ENCODE data around the gene ADIPOR2. TPM values are rescaled to one million over a fixed set of nuclear protein-coding genes. Genes with fewer than 3 reads are reported as not detected.
A peak's percentile ranks its signal among the peaks of the same experiment; 100 is the strongest.

Gene ADIPOR2
- total RNA-seq, 1 donor from 2014 or later = 43.5 TPM

DNA sequence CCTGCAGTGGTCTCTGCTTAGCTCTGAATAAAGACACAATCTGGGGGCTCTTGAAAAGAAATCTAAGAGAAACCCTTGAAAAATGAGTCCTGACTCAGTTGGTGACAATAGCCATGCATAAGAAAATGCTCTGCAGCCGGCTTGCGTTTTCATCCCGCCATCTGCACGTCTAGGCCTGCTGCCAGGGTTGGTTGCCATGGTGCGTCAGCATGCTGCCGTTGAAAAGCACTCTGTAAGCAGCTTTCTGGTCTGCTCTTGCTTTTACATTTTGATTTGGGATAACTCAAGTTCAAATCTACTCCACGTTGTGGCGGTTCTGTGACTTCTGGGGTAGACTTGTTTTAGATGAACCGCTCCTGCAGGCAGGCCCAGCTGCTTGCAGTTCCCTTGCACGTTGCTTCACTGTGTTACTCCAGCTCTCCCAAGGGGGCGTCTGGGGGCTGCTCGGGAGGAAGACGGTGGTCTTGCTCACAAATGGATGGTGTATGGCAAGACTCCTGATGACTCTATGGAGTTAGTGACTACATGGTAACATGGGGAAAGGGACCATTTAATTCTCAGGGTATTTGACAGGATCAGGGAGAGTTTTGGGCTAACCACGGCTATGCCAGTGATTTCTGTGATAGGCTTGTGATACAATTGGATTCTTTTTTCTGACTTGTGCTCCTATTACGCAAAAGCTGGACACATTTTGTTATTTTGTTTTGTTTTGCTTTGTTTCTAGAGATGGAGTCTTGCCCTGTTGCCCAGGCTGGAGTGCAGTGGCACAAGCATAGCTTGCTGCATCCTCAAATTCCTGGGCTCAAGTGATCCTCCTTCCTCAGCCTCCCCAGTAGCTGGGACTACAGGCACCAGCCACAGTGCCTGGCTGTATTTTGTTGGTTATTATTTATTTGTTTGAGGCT lies 46.1 kb upstream of the ADIPOR2 start:
- no peak for DNase-seq (ENCODE audit: extremely low spot score, unreplicated experiment)
- peaks cover 11% of the 10 kb centered on the region for H3K4me1 Mint-ChIP-seq (ENCODE audit: unreplicated experiment)
- H3K27me3 Mint-ChIP-seq (ENCODE audit: unreplicated experiment) = no peaks in the 10 kb centered on the region
- H3K27ac Mint-ChIP-seq (ENCODE audit: unreplicated experiment) = peak overlapping the region; percentile 27
- peaks cover 28% of the 10 kb centered on the region for H3K36me3 Mint-ChIP-seq (ENCODE audit: unreplicated experiment)
- TF ChIP-seq, protein P1, sequence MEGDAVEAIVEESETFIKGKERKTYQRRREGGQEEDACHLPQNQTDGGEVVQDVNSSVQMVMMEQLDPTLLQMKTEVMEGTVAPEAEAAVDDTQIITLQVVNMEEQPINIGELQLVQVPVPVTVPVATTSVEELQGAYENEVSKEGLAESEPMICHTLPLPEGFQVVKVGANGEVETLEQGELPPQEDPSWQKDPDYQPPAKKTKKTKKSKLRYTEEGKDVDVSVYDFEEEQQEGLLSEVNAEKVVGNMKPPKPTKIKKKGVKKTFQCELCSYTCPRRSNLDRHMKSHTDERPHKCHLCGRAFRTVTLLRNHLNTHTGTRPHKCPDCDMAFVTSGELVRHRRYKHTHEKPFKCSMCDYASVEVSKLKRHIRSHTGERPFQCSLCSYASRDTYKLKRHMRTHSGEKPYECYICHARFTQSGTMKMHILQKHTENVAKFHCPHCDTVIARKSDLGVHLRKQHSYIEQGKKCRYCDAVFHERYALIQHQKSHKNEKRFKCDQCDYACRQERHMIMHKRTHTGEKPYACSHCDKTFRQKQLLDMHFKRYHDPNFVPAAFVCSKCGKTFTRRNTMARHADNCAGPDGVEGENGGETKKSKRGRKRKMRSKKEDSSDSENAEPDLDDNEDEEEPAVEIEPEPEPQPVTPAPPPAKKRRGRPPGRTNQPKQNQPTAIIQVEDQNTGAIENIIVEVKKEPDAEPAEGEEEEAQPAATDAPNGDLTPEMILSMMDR (IDR thresholded peaks at IDR 0.05) = no peak
- no peaks in the 10 kb centered on the region for H3K9me3 Mint-ChIP-seq (ENCODE audit: unreplicated experiment)
- no peak overlapping the region for H3K4me3 Mint-ChIP-seq (ENCODE audit: unreplicated experiment)

DNA sequence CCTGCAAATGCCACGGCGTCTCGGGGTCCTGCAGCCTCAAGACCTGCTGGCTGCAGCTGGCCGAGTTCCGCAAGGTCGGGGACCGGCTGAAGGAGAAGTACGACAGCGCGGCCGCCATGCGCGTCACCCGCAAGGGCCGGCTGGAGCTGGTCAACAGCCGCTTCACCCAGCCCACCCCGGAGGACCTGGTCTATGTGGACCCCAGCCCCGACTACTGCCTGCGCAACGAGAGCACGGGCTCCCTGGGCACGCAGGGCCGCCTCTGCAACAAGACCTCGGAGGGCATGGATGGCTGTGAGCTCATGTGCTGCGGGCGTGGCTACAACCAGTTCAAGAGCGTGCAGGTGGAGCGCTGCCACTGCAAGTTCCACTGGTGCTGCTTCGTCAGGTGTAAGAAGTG lies 45.1 kb upstream of the ADIPOR2 start:
- no peaks in the 10 kb centered on the region for H3K9me3 Mint-ChIP-seq (ENCODE audit: unreplicated experiment)
- peaks cover 11% of the 10 kb centered on the region for H3K4me1 Mint-ChIP-seq (ENCODE audit: unreplicated experiment)
- no peak overlapping the region for H3K27ac Mint-ChIP-seq (ENCODE audit: unreplicated experiment)
- TF ChIP-seq, protein P1 (IDR thresholded peaks at IDR 0.05) = no peak
- H3K27me3 Mint-ChIP-seq (ENCODE audit: unreplicated experiment) = no peaks in the 10 kb centered on the region
- peaks cover 24% of the 10 kb centered on the region for H3K36me3 Mint-ChIP-seq (ENCODE audit: unreplicated experiment)
- DNase-seq (ENCODE audit: extremely low spot score, unreplicated experiment) = no peak
- no peak overlapping the region for H3K4me3 Mint-ChIP-seq (ENCODE audit: unreplicated experiment)

GRCh38 chr12:1646569-1647284 lies 44.1 kb upstream of the ADIPOR2 start:
- TF ChIP-seq, protein P1 (IDR thresholded peaks at IDR 0.05) = no peak
- no peaks in the 10 kb centered on the region for H3K27me3 Mint-ChIP-seq (ENCODE audit: unreplicated experiment)
- H3K4me3 Mint-ChIP-seq (ENCODE audit: unreplicated experiment) = no peak overlapping the region
- H3K36me3 Mint-ChIP-seq (ENCODE audit: unreplicated experiment) = peaks cover 26% of the 10 kb centered on the region
- H3K9me3 Mint-ChIP-seq (ENCODE audit: unreplicated experiment) = no peaks in the 10 kb centered on the region
- H3K27ac Mint-ChIP-seq (ENCODE audit: unreplicated experiment) = no peak overlapping the region
- H3K4me1 Mint-ChIP-seq (ENCODE audit: unreplicated experiment) = peaks cover 11% of the 10 kb centered on the region
- no peak for DNase-seq (ENCODE audit: extremely low spot score, unreplicated experiment)

- Mint-ChIP-seq H3K27me3 (ENCODE audit: unreplicated experiment) (no peaks in the 10 kb centered on the region), H3K4me1 (ENCODE audit: unreplicated experiment) (peaks cover 11% of the 10 kb centered on the region), H3K36me3 (ENCODE audit: unreplicated experiment) (peaks cover 26% of the 10 kb centered on the region), H3K27ac (ENCODE audit: unreplicated experiment) (no peak overlapping the region), H3K4me3 (ENCODE audit: unreplicated experiment) (no peak overlapping the region), H3K9me3 (ENCODE audit: unreplicated experiment) (no peaks in the 10 kb centered on the region)
- TF ChIP-seq, protein P1 (IDR thresholded peaks at IDR 0.05) = no peak
- no peak for DNase-seq (ENCODE audit: extremely low spot score, unreplicated experiment)
Measured at GRCh38 chr12:1647285-1647669, 43.6 kb upstream of the ADIPOR2 start.

Data from osteocyte (in vitro differentiated cells).